ENCODE measurements around the gene SYT2.

DNA sequence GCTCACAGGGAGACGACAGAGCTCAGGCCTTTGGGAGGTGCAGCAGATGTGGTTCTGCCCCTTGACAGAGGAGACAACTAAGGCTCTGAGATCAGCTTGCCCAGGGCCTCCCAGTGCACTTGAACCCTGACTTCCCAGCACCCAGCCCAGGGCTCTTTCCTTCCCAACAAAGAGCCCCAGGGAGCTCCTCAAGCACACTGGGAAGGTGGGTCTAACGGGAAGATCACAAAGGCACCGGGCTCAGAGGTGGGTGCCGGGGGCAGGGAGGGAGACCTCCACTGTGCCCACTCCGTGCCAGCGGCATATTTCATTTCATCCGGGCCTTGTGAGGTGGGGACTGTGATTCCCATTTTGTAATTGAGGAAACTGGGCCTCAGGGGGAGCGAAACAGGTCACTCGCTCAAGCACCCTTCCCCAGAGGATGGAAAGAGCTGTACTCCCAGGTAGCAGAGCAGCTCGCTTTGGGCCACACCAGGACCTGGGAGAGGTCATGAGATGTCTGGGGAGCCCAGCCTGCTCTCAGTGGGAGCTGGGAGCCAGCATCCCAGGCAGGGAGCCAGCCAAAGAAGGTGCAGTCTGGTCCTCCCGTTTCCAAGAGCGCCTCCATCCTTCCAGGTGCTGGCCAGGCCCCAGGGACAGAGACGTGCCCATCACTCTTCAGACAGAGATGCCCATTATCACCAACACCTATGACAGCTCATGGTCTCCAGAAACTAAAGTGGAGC, 82.3 kb downstream of the SYT2 start:
- TF ChIP-seq, protein P1, sequence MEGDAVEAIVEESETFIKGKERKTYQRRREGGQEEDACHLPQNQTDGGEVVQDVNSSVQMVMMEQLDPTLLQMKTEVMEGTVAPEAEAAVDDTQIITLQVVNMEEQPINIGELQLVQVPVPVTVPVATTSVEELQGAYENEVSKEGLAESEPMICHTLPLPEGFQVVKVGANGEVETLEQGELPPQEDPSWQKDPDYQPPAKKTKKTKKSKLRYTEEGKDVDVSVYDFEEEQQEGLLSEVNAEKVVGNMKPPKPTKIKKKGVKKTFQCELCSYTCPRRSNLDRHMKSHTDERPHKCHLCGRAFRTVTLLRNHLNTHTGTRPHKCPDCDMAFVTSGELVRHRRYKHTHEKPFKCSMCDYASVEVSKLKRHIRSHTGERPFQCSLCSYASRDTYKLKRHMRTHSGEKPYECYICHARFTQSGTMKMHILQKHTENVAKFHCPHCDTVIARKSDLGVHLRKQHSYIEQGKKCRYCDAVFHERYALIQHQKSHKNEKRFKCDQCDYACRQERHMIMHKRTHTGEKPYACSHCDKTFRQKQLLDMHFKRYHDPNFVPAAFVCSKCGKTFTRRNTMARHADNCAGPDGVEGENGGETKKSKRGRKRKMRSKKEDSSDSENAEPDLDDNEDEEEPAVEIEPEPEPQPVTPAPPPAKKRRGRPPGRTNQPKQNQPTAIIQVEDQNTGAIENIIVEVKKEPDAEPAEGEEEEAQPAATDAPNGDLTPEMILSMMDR (IDR thresholded peaks at IDR 0.05): no peak
- TF ChIP-seq POLR2A (IDR thresholded peaks at IDR 0.05) (no peak), EP300 (IDR thresholded peaks at IDR 0.05) (no peak), POLR2AphosphoS5 (IDR thresholded peaks at IDR 0.05) (no peak)

Measured in gastroesophageal sphincter (tissue), 3 donors.